WERI-Rb-1 (cell line): ENCODE measurements around the gene CHRNA9.

Experiments used
- DNase-seq: peaks from one replicate; pipeline ENCODE4 v3.0.0-alpha.2; 2020
- H3K27ac ChIP-seq: fragments of 250-450 bp; sonication (Bioruptor Pico); 2 replicates; pipeline ENCODE4 v1.5.1; 2020; ENCODE audit warnings: mild to moderate bottlenecking, moderate library complexity
- H3K27me3 ChIP-seq: fragments of 250-450 bp; sonication (Bioruptor Pico); 2 replicates; pipeline ENCODE4 v1.5.1; 2021; ENCODE audit warnings: mild to moderate bottlenecking, low read depth, moderate library complexity; ENCODE audit not compliant: insufficient read depth, severe bottlenecking
- H3K36me3 ChIP-seq: fragments of 250-450 bp; sonication (Bioruptor Pico); 2 replicates; pipeline ENCODE4 v1.5.1; 2020; ENCODE audit warnings: mild to moderate bottlenecking, moderate library complexity
- H3K4me3 ChIP-seq: 2 replicates; pipeline ENCODE4 v1.5.1; 2011; ENCODE audit warnings: low read depth, mild to moderate bottlenecking, control low read depth, low read length
- H3K9me3 ChIP-seq: fragments of 250-450 bp; sonication (Bioruptor Pico); 2 replicates; pipeline ENCODE4 v1.5.1; 2021; ENCODE audit warnings: mild to moderate bottlenecking, moderate library complexity; ENCODE audit not compliant: severe bottlenecking
- TF ChIP-seq, protein P1 (sequence below): IDR thresholded peaks from 2 replicates; pipeline ENCODE4 v1.5.1; 2011; ENCODE audit warnings: low read depth, mild to moderate bottlenecking, control low read depth, inconsistent platforms, low read length

Gene CHRNA9

GRCh38 chr4:40337523-40337922 lies 2.4 kb downstream of the CHRNA9 start:
- no peak overlapping the region for H3K4me3 ChIP-seq
- H3K27ac ChIP-seq = no peak overlapping the region; the same call in 1 of the 2 replicates
- H3K36me3 ChIP-seq = peaks cover 38% of the 10 kb centered on the region
- H3K27me3 ChIP-seq = no peaks in the 10 kb centered on the region
- TF ChIP-seq, protein P1, sequence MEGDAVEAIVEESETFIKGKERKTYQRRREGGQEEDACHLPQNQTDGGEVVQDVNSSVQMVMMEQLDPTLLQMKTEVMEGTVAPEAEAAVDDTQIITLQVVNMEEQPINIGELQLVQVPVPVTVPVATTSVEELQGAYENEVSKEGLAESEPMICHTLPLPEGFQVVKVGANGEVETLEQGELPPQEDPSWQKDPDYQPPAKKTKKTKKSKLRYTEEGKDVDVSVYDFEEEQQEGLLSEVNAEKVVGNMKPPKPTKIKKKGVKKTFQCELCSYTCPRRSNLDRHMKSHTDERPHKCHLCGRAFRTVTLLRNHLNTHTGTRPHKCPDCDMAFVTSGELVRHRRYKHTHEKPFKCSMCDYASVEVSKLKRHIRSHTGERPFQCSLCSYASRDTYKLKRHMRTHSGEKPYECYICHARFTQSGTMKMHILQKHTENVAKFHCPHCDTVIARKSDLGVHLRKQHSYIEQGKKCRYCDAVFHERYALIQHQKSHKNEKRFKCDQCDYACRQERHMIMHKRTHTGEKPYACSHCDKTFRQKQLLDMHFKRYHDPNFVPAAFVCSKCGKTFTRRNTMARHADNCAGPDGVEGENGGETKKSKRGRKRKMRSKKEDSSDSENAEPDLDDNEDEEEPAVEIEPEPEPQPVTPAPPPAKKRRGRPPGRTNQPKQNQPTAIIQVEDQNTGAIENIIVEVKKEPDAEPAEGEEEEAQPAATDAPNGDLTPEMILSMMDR = no peak
- no peak for DNase-seq
- H3K9me3 ChIP-seq = no peaks in the 10 kb centered on the region

DNA sequence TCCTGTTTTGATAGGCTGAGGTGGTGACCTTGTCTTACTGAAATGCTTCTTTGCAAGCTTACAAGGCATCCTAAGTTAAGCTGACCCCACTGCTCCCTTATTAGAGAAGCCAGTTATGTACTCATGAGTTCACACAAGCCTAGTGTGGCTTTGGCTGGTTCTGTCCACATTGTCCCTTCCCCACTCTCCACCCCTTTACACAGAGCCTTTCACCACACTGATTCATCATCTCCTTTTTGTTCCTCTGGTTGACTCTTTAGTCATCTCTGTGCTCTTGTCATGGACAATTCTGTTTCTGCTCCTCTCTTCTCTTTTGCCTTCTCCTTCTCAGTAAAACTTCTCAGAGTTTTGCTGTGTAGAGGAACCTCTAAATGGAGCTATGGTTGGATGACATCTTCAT lies 4.9 kb downstream of the CHRNA9 start:
- H3K4me3 ChIP-seq = no peak overlapping the region
- no peak overlapping the region for H3K27ac ChIP-seq
- DNase-seq = no peak
- H3K27me3 ChIP-seq = no peaks in the 10 kb centered on the region
- TF ChIP-seq, protein P1 = no peak
- H3K36me3 ChIP-seq = peaks cover 60% of the 10 kb centered on the region
- no peaks in the 10 kb centered on the region for H3K9me3 ChIP-seq

GRCh38 chr4:40347472-40347871 lies 12.3 kb downstream of the CHRNA9 start:
- DNase-seq = no peak
- peaks cover 63% of the 10 kb centered on the region for H3K36me3 ChIP-seq
- no peak overlapping the region for H3K27ac ChIP-seq
- no peak overlapping the region for H3K4me3 ChIP-seq
- H3K9me3 ChIP-seq = no peaks in the 10 kb centered on the region
- TF ChIP-seq, protein P1 = no peak
- no peaks in the 10 kb centered on the region for H3K27me3 ChIP-seq

DNA sequence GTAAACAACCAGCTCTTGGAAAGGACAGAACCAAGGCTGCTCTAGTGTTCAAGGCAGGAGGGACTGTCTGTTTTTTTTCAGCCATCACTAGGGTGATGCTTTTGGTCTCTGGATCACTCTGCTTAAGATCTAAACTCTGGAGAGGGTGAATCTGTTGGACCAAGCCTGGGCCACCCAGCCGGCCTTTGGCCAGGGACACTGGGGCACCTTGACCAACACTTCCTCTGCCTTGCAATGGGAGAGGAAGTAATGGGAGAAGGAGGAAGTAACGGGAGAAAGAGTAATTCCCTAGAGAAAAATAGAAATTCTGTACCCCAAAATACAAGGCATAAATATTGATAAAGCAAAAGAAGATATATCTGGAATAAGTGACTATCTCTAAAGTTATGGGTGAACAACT lies 12.9 kb downstream of the CHRNA9 start:
- Histone ChIP-seq H3K4me3 (no peak overlapping the region), H3K9me3 (no peaks in the 10 kb centered on the region), H3K36me3 (peaks cover 57% of the 10 kb centered on the region), H3K27ac (no peak overlapping the region), H3K27me3 (no peaks in the 10 kb centered on the region)
- TF ChIP-seq, protein P1 = no peak
- no peak for DNase-seq

DNA sequence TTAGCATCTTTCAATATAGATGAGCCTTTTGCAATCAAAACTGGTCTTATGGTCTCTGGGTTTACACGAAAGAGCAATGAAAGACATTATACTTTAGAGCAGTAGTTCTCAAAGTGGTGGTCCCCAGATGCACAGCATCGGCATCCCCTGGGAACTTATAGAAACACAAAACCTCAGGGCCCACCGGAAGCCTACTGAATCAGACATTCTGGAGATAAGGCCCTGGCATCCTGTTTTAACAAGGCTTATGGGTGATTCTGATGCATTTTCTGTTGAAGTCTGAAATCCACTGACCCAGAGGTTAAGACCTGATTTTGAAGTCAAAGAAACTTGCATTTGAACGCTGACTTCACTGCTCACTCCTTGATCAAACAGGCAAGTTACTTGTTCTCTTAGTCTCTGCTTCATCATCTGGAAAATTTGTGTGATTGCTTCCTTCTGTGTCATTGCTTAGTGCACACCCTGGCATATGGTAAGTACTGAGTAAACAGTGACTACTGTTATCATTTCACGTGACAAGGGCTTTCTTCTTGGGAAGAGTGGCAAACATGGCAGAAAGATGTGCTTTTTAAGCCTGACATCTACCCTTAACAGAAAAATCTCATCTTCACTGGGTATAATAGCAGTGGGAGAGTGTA lies 14.5 kb downstream of the CHRNA9 start:
- DNase-seq = no peak
- Histone ChIP-seq H3K27ac (no peak overlapping the region), H3K27me3 (no peaks in the 10 kb centered on the region), H3K9me3 (no peaks in the 10 kb centered on the region), H3K4me3 (no peak overlapping the region), H3K36me3 (peaks cover 55% of the 10 kb centered on the region)
- TF ChIP-seq, protein P1 = no peak
